Measurements from ENCODE around the gene NSMF.

DNA sequence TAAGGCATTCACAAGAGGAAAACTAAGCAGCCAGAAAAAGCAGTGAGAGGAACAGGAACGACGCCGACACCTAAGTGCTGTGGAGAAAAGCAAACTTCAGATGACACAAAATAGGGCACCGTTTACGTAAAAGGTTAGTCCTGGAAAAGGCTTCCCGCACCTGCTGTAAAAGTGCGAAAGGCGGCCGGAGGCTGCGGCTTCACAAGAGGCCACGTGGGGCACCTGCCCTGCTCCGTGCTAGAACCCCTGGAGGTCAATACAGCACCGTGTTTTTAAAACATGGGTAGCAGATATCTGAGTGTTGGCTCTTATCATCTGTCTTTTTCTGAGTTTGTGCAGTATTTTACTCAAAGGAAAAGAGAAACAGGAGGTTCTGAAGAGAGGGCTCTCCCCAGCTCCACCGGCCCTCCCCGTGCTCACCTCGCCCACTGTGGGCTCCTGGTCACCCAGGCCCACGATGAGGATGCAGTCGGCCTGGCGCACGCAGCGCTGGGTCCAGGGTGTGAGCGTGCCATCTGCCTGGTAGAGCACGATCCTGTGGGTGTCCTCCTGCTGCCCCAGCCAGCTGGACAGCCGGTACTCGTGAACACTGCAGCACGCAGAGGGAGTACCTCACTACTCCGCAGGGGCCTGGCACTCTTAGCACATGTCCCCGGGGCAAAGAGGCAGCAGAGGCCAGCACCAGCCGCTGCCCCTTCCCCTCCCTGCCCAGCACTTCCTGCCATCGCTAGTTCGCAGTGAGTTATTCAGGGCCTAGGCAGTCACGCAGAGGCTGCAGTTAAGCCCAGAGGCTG is 21.0 kb upstream of the NSMF start:
- TF ChIP-seq GATA2 (IDR thresholded peaks at IDR 0.05; ENCODE audit: low read depth, low read length) (no peak), GATA3 (IDR thresholded peaks at IDR 0.05; ENCODE audit: low read depth, low read length) (no peak)
